ENCODE data around the gene GKN2. TPM values are rescaled to one million over a fixed set of nuclear protein-coding genes. Genes with fewer than 3 reads are reported as not detected.

Gene GKN2
- total RNA-seq, 2 experiments from 2014 or later: not detected

DNA sequence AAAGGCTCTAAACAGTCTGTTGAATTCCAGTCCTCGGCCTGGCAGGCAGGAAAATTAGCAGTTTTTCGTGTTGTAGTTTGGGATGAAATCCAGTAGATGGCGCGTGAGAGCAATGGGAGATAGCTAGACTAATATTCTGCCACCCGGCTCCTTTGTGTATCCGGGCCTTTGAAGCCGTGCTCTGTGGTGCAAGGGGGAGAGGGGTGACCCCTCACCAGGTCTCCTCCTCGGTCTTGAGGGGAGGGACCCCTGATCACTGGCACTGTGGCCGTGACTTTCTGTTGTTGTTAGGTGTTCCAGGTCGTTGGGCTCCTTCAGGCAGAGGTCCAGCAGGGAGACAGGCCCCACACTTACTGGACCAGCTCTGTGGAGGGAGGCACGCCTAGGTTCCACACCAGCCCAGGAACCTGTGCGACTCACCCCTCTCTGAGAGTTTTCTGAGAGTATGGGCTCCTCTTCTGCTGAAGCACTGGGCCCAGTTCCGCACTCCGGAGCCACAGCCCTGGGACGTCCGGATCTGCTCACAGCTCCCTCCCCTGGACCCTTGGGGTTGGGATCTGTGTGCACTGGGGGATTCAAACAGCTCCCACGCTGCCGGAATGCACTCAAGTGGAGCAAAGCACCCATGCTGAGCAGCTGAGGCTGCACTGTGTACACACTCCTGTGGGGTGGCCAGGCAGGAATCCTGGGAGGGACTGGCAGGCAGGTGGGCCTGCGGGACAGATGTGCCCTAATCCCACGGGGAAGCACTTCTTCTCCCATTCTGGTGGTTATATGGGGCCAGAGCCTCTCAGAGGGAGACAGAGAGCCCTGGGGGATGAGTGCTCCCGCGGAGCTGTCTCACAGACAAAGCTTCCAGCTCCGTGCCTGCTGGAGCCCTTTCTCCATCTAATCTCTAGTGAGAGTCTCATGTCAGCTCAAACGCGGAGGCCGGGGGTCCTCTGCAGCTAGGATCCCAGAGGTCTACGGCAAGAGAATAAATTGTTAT lies 8.8 kb downstream of the GKN2 start:
- DNase-seq (peak; percentile 63), ATAC-seq (peak; percentile 60)
- Mint-ChIP-seq H3K9me3 (ENCODE audit: low read depth) (no peaks in the 10 kb centered on the region), H3K4me3 (no peak overlapping the region), H3K27me3 (peaks cover 66% of the 10 kb centered on the region), H3K4me1 (peaks cover 8% of the 10 kb centered on the region), H3K36me3 (no peaks in the 10 kb centered on the region), H3K27ac (no peak overlapping the region)
- CTCF ChIA-PET: interaction anchor here (0.7 to 3.2 kb wide), 28 partner anchors 9 to 659 kb away, joined by 3 to 28 read pairs (median 4); partner anchors contain the start of gene GKN2

DNA sequence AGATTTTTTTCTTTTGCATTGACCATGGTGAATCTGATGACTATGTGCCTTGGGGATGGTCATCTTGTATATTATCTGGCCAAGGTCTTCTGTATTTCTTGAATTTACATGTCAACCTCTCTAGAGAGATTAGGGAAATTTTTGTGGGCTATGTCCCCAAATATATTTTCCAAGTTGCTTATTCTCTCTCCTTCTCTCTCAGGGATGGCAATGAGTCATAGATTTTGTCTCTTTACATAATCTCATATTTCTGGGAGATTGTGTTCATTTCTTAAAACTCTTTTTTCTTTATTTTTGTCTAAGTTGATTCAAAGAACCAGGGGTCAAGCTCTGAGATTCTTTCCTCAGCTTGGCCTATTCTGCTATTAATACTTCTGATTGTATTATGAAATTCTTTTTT lies 9.9 kb downstream of the GKN2 start:
- Mint-ChIP-seq H3K9me3 (ENCODE audit: low read depth) (no peaks in the 10 kb centered on the region), H3K4me1 (peaks cover 8% of the 10 kb centered on the region), H3K36me3 (no peaks in the 10 kb centered on the region), H3K27me3 (peaks cover 68% of the 10 kb centered on the region), H3K4me3 (no peak overlapping the region), H3K27ac (no peak overlapping the region)
- CTCF ChIA-PET: interaction anchor here (0.7 to 3.2 kb wide), 24 partner anchors 9 to 658 kb away, joined by 3 to 28 read pairs (median 4); partner anchors contain the start of gene GKN2
- ATAC-seq (no peak), DNase-seq (no peak)

DNA sequence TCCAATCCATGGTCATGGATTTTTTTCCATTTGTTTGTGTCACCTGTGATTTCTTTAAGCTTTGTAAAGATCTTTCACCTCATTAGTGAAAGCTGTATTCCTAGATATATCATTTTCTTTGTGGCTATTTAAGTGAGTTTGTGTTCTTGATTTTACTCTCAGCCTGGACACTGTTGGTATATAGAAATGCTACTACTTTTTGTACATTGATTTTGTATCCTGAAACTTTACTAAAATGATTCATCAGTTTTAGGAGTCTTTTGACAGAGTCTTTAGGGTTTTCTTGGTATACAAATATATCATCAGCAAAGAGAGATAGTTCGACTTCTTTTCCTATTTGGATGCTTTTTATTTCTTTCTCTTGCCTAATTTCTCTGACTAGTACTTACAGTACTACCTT lies 12.3 kb downstream of the GKN2 start:
- no peaks in the 10 kb centered on the region for H3K9me3 Mint-ChIP-seq (ENCODE audit: low read depth)

DNA sequence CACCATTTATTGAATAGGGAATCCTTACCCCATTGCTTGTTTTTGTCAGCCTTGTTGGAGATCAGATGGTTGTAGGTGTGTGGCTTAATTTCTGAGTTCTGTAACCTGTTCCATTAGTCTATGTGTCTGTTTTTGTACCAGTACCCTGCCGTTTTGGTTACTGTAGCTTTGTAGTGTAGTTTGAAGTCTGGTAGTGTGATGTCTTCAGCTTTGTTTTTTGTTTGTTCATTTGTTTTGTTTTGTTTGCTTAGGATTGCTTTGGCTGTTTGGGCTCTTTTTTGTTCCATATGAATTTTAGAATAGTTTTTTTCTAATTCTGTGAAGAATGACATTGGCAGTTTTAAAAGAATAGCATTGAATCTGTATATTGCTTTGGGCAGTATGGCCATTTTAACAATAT lies 12.7 kb downstream of the GKN2 start:
- Mint-ChIP-seq H3K27me3 (peaks cover 69% of the 10 kb centered on the region), H3K36me3 (no peaks in the 10 kb centered on the region), H3K4me1 (peaks cover 8% of the 10 kb centered on the region), H3K9me3 (ENCODE audit: low read depth) (no peaks in the 10 kb centered on the region), H3K27ac (no peak overlapping the region), H3K4me3 (no peak overlapping the region)
- ATAC-seq (no peak), DNase-seq (no peak)
- CTCF ChIA-PET: interaction anchor here (0.9 to 1.7 kb wide), 2 partner anchors 13 to 15 kb away, joined by 3 to 6 read pairs; no protein-coding TSS in a partner anchor

More for the DNA sequence above, 12.3 kb downstream of the GKN2 start:
- Mint-ChIP-seq H3K4me3 (no peak overlapping the region), H3K27me3 (peaks cover 69% of the 10 kb centered on the region), H3K27ac (no peak overlapping the region), H3K36me3 (no peaks in the 10 kb centered on the region), H3K4me1 (peaks cover 8% of the 10 kb centered on the region)
- DNase-seq (no peak), ATAC-seq (no peak)
- CTCF ChIA-PET: interaction anchor here (0.9 to 1.7 kb wide), 2 partner anchors 14 to 15 kb away, joined by 3 to 6 read pairs; no protein-coding TSS in a partner anchor

DNA sequence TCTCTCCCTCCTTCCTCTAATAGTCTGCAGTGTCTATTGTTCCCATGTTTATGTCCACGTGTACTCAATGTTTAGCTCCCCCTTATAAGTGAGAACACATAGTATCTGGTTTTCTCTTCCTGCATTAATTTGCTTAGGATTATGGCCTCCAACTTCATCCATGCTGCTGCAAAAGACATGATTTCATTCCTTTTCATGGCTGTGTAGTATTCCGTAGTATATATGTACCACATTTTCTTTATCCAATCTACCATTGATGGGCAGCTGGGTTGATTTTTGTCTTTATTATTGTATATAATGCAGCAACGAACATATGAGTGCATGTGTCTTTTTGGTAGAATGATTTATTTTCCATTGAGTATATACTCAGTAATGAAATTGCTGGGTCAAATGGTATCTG lies 13.8 kb downstream of the GKN2 start:
- no peak overlapping the region for H3K4me3 Mint-ChIP-seq
- H3K36me3 Mint-ChIP-seq: no peaks in the 10 kb centered on the region
- ATAC-seq (no peak), DNase-seq (no peak)
- no peak overlapping the region for H3K27ac Mint-ChIP-seq
- no peaks in the 10 kb centered on the region for H3K9me3 Mint-ChIP-seq (ENCODE audit: low read depth)
- peaks cover 8% of the 10 kb centered on the region for H3K4me1 Mint-ChIP-seq
- H3K27me3 Mint-ChIP-seq: peaks cover 63% of the 10 kb centered on the region
- CTCF ChIA-PET: no interaction called here

DNA sequence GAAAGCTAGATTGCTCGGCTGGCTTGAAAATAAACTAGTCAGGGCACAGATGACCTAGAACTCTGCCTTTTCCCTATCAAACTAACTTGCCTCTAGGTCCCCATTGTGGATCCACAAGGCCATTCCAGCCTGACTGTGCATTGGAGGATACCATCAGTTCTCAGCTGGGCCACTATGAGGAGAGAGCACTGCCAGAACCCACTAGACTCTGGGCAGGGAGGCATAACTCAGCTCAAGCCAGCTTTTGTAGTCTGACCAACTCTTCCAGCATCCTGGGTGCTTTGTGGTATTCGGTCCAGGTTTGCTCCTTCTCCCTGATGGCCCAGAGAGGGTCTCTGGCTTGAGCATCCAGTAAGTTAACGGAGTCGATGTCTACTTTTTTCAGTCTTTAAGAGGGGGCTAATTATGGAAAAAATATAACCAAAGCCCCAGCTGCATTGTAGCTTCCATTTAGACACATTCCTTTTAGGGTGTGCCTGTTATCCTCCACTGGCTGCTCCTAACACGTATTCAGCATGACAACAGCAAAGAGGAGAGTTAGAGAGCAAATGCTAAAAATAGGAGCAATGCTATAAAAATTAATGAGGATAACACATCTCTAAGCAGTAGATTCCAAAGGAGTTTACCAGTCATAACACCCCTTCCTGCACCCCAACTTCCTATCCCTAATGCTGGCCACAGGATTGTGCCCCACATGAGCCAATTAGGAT lies 15.2 kb downstream of the GKN2 start:
- CTCF ChIA-PET: interaction anchor here (2.1 kb wide), 1 partner anchor 13 kb away, joined by 8 read pairs; no protein-coding TSS in a partner anchor
- no peak overlapping the region for H3K27ac Mint-ChIP-seq
- H3K4me1 Mint-ChIP-seq: peaks cover 6% of the 10 kb centered on the region
- DNase-seq (no peak), ATAC-seq (no peak)
- no peaks in the 10 kb centered on the region for H3K36me3 Mint-ChIP-seq
- H3K27me3 Mint-ChIP-seq: peaks cover 61% of the 10 kb centered on the region
- H3K9me3 Mint-ChIP-seq (ENCODE audit: low read depth): no peaks in the 10 kb centered on the region
- no peak overlapping the region for H3K4me3 Mint-ChIP-seq

DNA sequence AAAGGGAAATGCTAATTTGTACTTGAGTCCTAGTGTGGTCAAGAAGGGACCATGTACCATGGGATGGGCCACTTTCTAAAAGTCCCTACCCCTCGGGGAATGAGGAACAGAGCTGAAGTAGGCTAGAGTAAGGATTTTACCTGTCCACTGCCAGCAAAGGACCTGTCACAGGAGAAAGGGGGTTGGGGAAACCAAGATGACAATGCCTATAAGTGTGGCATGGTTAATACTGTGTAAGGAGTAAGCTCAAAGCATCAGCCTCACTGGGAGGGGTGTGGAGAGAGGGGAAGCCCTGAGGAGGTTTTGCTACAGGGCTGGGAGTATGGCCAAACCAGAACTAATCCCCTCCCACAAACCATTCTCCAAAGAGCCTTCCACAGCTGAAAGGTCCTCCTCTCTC lies 15.8 kb downstream of the GKN2 start:
- Mint-ChIP-seq H3K9me3 (ENCODE audit: low read depth) (no peaks in the 10 kb centered on the region), H3K27ac (no peak overlapping the region), H3K27me3 (peaks cover 58% of the 10 kb centered on the region), H3K4me1 (peaks cover 6% of the 10 kb centered on the region), H3K36me3 (no peaks in the 10 kb centered on the region), H3K4me3 (no peak overlapping the region)
- CTCF ChIA-PET: interaction anchor here (2.1 kb wide), 1 partner anchor 12 kb away, joined by 8 read pairs; no protein-coding TSS in a partner anchor
- ATAC-seq (no peak), DNase-seq (no peak)

DNA sequence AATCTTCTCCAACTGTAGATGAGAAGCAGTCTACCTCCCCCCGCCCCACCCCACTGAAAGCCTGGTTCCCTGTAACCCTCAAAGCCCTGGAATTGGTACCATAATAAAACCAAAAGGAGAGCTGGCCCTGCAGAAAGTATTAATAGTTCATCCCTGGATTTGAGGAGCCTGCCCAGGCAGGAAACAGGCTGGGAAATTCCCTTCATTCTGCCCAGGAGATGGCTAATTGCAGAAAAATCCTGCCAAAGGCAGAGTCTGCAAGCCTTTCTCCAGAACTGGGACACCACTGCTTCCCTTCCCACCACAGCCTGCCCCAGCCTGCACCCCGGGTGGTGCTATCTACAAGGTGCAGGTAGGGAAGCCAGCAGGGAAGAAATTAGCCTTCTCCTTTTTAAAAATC lies 16.3 kb downstream of the GKN2 start:
- no peaks in the 10 kb centered on the region for H3K36me3 Mint-ChIP-seq
- peaks cover 57% of the 10 kb centered on the region for H3K27me3 Mint-ChIP-seq
- H3K9me3 Mint-ChIP-seq (ENCODE audit: low read depth): no peaks in the 10 kb centered on the region
- no peak overlapping the region for H3K27ac Mint-ChIP-seq
- H3K4me3 Mint-ChIP-seq: no peak overlapping the region
- ATAC-seq: no peak
- CTCF ChIA-PET: interaction anchor here (2.1 kb wide), 1 partner anchor 12 kb away, joined by 8 read pairs; no protein-coding TSS in a partner anchor
- DNase-seq: no peak
- H3K4me1 Mint-ChIP-seq: peaks cover 6% of the 10 kb centered on the region

DNA sequence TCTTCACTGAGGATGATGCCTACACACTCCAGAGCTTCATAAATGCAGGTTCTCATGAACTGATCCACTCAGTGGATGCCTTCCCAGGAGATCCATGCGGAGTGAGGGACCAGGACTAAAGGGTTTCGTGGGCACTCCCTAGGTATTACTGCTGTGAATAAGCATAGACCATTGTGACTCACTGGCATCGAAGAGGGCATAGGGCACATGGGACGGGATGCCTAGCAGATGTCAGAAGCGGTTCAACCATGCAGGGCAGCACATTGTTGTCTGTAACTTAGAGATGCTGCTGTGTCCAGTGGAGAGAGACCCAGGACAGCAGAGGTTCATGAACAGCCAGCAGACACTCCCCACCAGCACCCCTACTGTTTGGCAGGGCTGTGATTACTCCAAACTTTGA lies 17.2 kb downstream of the GKN2 start:
- Mint-ChIP-seq H3K9me3 (ENCODE audit: low read depth) (no peaks in the 10 kb centered on the region), H3K4me3 (no peak overlapping the region), H3K27me3 (peaks cover 51% of the 10 kb centered on the region), H3K4me1 (no peaks in the 10 kb centered on the region), H3K27ac (no peak overlapping the region), H3K36me3 (no peaks in the 10 kb centered on the region)
- DNase-seq (no peak), ATAC-seq (no peak)
- CTCF ChIA-PET: interaction anchor here (1.5 to 3.6 kb wide), 4 partner anchors 8 to 226 kb away, joined by 6 to 28 read pairs (median 12); no protein-coding TSS in a partner anchor

DNA sequence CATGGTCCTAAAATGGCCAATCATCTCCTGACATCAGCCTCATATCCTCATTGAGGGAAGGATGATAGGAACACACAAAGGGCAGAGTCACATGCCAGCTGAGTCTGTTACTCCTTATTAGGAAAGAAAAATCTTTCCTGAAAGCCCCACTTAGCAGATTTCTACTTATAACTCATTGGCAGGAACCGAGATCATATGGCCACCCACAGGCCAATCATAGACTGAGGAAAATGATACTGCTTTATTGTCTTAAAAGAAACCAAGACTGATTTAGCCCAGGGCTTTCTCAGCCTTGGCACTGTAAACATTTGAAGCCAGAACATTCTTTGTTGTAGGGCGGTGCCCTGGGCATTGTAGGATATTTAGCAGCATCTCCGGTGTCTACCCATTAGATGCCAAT lies 18.7 kb downstream of the GKN2 start:
- H3K27ac Mint-ChIP-seq: no peak overlapping the region
- CTCF ChIA-PET: interaction anchor here (1.5 to 3.6 kb wide), 3 partner anchors 9 to 225 kb away, joined by 6 to 28 read pairs (median 16); no protein-coding TSS in a partner anchor
- no peaks in the 10 kb centered on the region for H3K9me3 Mint-ChIP-seq (ENCODE audit: low read depth)
- H3K4me1 Mint-ChIP-seq: no peaks in the 10 kb centered on the region
- no peak for DNase-seq
- ATAC-seq: no peak
- no peak overlapping the region for H3K4me3 Mint-ChIP-seq
- no peaks in the 10 kb centered on the region for H3K36me3 Mint-ChIP-seq
- peaks cover 50% of the 10 kb centered on the region for H3K27me3 Mint-ChIP-seq

DNA sequence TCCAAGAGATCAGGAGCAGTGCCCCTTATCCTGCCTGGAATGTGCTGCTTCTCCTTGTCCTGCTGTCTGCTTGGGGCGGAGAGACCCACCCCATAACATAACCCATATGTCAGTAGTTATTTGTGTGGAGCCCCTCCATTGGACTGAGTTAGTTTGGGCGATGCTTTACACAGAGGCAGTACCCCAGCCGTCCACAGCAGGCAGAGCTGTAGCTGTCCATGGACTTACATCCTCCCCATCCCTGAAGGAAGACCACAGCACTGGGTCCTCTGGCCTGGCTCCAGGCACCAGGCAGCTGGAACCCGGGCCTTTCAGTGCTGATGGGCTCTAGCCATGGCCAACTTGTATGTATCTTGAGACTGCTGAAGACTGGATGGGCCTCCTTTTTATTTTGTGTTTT lies 20.3 kb downstream of the GKN2 start:
- ATAC-seq (no peak), DNase-seq (no peak)
- H3K4me3 Mint-ChIP-seq: no peak overlapping the region
- no peaks in the 10 kb centered on the region for H3K4me1 Mint-ChIP-seq
- H3K27me3 Mint-ChIP-seq: peaks cover 45% of the 10 kb centered on the region
- no peak overlapping the region for H3K27ac Mint-ChIP-seq
- H3K9me3 Mint-ChIP-seq (ENCODE audit: low read depth): no peaks in the 10 kb centered on the region
- CTCF ChIA-PET: interaction anchor here (1.2 to 3.6 kb wide), 2 partner anchors 11 to 374 kb away, joined by 3 to 28 read pairs; no protein-coding TSS in a partner anchor
- H3K36me3 Mint-ChIP-seq: no peaks in the 10 kb centered on the region

DNA sequence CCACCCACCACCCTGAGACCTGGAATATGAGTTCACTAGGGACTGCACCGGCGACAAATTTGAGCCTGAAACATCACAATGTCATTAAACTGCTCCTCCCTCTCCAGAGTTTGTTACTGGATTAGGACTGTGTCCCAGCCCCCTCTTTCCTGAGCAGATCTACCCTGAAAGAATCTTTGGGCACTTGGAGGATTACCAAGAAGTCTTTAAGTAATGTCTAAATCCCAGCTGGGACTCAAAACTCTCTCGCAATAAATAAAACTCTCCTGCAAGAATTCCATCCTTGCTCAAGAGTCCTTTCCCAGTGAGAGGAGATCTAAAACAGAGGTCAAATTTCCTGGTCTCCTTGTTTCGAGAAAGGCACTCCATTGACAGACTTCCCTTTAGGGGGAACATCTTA lies 20.9 kb downstream of the GKN2 start:
- no peak for DNase-seq
- CTCF ChIA-PET: interaction anchor here (1.4 kb wide), 1 partner anchor 11 kb away, joined by 4 read pairs; no protein-coding TSS in a partner anchor
- Mint-ChIP-seq H3K4me1 (no peaks in the 10 kb centered on the region), H3K27me3 (peaks cover 43% of the 10 kb centered on the region), H3K36me3 (no peaks in the 10 kb centered on the region), H3K9me3 (ENCODE audit: low read depth) (no peaks in the 10 kb centered on the region), H3K27ac (no peak overlapping the region), H3K4me3 (no peak overlapping the region)
- ATAC-seq: no peak

DNA sequence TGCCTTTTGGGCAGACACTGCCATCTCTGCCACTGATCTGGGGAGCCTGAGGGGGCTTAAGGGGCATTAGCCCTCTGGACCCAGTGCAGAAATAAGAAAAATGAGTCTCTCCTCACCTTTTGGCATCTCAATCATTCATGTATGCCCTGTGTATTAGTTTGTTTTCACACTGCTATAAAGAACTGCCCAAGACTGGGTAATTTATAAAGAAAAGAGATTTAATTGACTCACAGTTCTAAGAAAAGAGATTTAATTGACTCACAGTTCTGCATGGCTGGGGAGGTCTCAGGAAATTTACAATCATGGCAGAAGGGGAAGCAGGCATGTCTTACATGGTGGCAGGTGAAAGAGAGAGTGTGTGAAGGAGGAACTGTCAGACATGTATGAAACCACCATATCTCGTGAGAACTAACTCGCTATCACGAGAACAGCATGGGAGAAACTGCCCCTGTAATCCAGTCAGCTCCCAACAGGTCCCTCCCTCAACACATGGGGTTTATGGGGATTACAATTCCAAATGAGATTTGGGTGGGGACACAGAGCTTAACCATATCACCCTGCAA lies 21.5 kb downstream of the GKN2 start:
- Mint-ChIP-seq H3K9me3 (ENCODE audit: low read depth) (no peaks in the 10 kb centered on the region), H3K36me3 (no peaks in the 10 kb centered on the region), H3K4me1 (no peaks in the 10 kb centered on the region), H3K27ac (no peak overlapping the region), H3K4me3 (no peak overlapping the region), H3K27me3 (peaks cover 46% of the 10 kb centered on the region)
- ATAC-seq: no peak
- CTCF ChIA-PET: interaction anchor here (1.4 kb wide), 1 partner anchor 12 kb away, joined by 4 read pairs; no protein-coding TSS in a partner anchor
- no peak for DNase-seq
